GM21825 (cell line): ENCODE data around the gene FARS2.
A peak's percentile ranks its signal among the peaks of the same experiment; 100 is the strongest.

Source experiments
- ATAC-seq: cut with Tn5 transposase; IDR thresholded peaks from one replicate; pipeline ENCODE4 v1.9.1; 2021; ENCODE audit warnings: mild to moderate bottlenecking, moderate library complexity; ENCODE audit not compliant: unreplicated experiment

The FARS2 gene

GRCh38 chr6:5260661-5261544 is at the start of gene FARS2, which contains the start of gene LYRM4:
Gene FARS2 (plus strand): TSS chr6:5261513.
Gene LYRM4 (minus strand): TSS chr6:5260950. CDS start chr6:5260733, 217 bp downstream.
- ATAC-seq = peak; percentile 83

DNA sequence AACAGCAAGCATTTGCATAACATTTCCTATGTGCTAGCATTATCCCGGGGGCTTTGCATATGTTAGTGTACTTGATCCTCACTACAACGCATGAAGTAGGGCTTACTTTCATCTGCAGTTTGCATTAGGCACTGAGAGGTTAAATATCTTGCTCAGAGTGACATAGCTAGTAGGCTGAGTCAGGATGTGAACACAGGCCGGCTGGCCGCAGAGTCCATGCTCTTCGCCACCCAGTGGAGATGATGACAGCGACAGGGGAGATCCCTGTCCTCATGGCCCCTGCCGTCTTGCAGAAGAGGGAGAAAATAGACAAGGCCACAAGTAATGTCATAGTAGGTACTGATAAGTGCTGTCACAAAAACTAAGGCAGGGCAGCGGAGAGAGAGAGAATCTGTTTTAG is 47.5 kb upstream of the FARS2 start:
- no peak for ATAC-seq

DNA sequence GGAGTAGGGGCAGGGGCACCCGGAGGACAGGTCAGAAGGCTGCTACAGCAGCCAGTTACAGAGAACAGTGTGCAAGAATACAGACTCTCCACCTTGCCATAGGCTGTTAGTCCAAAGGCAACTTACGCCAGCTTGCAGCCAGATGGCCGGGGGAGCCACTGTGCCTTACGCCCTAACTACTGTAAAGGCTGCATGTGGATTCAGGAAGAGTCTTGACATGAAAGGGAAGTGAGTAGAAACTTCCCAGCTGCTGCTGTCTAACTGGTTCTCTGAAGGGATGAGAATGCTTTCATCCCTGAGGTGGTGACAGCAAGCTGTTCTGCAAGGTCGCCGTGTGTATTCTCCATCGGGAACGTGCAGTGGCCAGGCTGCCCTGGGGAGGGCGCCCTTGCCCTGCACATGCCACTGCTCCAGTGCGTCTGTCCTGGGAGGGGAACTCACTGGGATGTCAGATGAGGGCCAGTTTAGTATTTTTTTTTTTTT is 46.7 kb upstream of the FARS2 start:
- no peak for ATAC-seq

- ATAC-seq = no peak
Measured at GRCh38 chr6:5215159-5215558, 46.2 kb upstream of the FARS2 start.

DNA sequence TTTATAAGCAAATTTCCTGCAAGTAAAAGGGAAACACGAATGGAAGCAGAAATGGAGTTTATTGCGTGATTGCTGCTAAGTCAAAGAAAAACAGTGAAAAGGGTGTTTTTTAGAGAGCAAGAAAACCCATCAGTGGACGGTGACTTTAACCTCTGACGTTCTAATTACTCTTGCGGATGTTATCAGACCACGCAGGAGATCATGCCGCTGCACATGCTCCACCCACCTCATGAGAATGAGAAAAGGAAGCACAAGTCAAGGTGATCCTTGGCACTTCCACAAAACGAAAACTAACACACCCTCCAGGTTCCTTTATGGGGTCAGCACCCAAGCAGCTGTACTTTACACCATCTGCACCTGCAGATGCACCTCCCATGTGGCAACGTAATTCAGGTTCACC is 45.5 kb upstream of the FARS2 start:
- no peak for ATAC-seq

GRCh38 chr6:5217356-5217755 is 44.0 kb upstream of the FARS2 start:
- ATAC-seq = no peak

- ATAC-seq = no peak
Measured at GRCh38 chr6:5219011-5219691, 42.2 kb upstream of the FARS2 start.

DNA sequence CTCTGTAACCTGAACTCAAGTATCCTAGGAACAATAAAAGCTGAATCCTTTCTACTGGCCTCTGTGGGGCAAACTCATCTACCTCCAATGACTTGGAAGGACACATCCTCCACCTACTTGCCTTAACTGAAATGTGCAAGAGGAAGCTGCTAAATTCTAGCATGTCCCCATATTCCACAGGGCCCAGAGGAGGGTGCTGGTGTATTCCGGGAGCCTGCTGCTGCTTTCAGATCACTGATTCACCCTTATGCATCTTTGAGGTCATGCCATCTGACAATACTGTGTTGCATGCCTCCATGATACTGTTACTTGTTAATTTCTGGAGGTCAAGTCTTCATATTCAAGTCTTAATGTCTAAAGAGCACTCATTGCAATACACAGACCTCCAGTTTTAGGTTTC is 40.9 kb upstream of the FARS2 start:
- ATAC-seq = no peak

- no peak for ATAC-seq
Measured at GRCh38 chr6:5223309-5223708, 38.0 kb upstream of the FARS2 start.

GRCh38 chr6:5229356-5229755 is 32.0 kb upstream of the FARS2 start:
- ATAC-seq = no peak

DNA sequence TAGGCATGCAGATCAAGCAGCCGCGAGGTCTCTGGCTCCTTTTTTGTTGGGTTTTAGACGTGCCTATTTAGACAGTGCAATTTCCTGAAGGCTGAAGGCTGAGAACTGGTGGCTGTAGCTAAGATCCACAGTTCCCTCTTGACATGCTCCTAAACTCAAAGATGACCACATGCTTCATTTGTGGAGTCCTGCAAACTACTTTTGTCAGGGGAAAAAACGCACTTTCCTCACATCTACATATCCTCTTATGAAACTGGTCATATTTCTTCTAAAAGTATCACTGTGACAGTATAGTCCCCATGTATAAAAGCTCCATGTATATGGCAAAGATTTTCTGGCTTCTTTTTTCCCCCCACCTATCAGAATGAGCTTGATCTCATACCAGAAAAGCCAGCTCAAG is 31.2 kb upstream of the FARS2 start:
- ATAC-seq = no peak

GRCh38 chr6:5231289-5231688 is 30.0 kb upstream of the FARS2 start:
- no peak for ATAC-seq

DNA sequence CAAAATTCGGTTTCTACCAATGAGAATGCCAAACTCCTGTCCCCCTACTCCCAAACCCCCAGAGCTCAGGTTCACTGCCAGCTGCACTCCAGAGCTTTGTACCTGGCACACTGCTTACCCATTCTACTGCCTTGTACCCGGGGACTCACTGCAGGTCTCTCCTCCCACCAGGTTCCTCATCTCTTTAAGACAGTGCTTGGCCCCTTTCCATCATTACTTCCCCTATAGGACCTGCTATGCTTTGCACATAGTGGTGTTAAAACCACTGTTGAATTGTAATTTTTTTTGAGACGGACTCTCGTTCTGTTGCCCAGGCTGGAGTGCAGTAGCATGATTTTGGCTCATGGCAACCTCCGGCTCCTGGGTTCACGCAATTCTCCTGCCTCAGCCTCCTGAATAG is 26.4 kb upstream of the FARS2 start:
- ATAC-seq = no peak

DNA sequence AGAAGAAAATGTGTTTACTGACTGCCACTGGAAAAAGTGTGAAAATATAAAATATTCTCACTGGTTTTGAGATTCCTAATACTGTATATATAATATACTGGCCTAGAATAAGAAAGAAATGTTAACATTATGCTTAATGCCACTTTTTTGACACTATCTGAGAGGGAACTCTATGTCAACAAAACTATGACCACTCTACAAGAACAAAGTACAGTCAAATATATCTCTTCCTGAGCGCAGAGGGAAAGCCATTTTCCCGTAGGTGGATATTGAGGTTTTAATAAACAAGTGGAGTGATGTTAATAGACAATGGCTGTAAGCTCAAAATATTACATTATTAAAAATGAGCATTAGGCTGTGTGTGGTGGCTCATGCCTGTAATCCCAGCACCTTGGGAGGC is 25.5 kb upstream of the FARS2 start:
- no peak for ATAC-seq

DNA sequence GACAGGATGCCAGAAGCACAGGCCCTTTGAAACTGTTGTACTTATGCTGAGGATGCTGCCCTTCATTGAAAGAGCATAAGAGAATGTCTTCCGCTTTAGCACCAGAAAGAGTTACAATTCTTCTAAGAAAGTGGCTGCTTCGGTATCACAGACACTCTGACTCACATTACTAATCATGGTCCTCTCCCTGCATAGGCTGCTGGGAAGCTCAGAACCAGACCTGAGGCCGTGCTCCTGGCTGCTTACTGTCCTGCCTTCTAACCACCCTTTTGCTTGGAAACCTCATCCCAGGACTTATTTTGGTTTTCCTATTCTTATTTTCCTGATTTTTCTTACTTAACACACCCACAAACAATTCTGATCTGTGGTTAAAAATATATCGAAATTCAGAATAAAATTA is 23.5 kb upstream of the FARS2 start:
- no peak for ATAC-seq

- ATAC-seq = no peak
Measured at GRCh38 chr6:5238336-5238735, 23.0 kb upstream of the FARS2 start.

DNA sequence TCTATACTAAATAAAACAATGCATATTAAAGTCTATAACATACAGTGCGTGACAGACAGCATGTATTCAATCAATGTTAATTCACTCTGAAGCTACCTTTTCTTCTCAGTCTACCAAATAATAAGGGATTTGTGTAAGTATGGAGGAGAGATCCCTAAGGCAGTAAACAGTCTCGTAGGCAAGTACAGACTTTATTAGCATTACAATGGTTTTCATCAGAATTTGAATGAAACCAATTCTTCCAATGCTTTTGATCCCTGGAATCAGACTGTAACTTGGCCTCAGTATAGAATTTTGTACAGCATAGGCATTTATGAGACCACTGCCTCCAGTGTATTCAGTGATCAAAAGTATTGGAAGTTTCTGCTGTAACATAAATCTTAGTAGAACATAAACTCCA is 20.1 kb upstream of the FARS2 start:
- no peak for ATAC-seq

DNA sequence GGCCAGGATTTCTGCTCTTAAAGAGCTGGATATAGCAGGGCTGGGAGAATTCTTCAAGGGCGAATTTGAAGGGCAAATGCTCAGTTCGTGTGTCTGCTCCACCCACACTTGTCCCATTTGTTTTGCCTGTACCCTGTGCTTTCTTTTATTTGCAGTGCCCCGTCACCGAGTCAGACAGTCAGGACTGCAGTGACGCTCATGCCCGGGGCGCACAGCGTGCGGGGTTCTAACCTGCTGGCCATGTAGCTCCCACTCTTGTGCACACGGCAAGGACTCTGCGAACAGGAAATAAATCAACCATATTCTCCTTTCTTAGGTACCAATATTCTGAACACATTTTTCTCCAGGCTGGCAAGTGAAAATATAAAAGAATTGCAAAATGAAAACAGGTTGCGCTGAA is 18.2 kb upstream of the FARS2 start:
- no peak for ATAC-seq

GRCh38 chr6:5246141-5247097 is 14.9 kb upstream of the FARS2 start:
- no peak for ATAC-seq

- no peak for ATAC-seq
Measured at GRCh38 chr6:5247201-5247600, 14.1 kb upstream of the FARS2 start.
